HTERT RPE-1 (cell line): ENCODE results near the gene KCNAB2.

Experiments
- in situ Hi-C: fragments of 300-500 bp; cut with MboI; formaldehyde crosslinking; loops from 4 replicates; pipeline ENCODE4 v1.14.3; 2020; ENCODE audit warnings: low sequenced_read_pairs

The KCNAB2 gene

GRCh38 chr1:6106321-6106731 lies 60.6 kb downstream of the KCNAB2 start:
- in situ Hi-C loops = no loop called here

GRCh38 chr1:6106977-6107376 lies 61.3 kb downstream of the KCNAB2 start:
- in situ Hi-C loops = no loop called here

DNA sequence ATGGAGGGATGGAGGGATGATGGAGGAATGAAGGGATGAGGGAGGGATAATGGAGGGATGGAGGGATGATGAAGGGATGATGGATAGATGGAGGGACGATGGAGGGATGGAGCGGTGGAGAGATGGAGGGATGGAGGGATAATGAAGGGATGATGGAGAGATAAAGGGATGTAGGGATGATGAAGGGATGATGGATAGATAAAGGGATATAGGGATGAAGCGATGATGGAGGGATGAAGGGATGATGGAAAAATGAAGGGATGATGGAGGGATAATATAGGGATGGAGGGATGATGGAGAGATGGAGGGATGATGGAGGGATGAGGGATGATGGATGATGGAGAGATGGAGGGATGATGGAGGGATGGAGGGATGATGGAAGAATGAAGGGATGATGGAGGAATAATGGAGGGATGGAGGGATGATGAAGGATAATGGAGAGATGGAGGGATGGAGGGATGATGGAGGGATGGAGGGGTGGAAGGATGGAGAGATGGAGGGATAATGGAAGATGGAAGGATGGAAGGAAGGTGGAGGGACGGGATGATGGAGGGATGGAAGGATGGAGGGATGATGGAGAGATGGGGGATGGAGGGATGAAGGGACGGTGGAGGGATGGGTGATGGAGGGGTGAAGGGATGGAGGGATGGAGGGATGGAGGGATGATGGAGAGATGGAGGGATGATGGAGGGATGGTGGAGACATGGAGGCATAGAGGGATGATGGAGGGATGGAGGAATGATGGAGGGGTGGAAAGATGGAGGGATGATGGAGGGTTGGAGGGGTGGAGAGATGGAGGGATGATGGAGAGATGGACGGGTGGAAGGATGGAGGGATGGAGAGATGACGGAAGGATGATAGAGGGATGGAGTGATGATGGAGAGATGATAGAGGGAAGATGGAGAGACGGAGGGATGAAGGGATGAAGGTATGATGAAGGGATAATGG lies 62.0 kb downstream of the KCNAB2 start:
- in situ Hi-C loops = no loop called here

- in situ Hi-C loops = no loop called here
Observed at GRCh38 chr1:6108476-6108875, 62.8 kb downstream of the KCNAB2 start.

DNA sequence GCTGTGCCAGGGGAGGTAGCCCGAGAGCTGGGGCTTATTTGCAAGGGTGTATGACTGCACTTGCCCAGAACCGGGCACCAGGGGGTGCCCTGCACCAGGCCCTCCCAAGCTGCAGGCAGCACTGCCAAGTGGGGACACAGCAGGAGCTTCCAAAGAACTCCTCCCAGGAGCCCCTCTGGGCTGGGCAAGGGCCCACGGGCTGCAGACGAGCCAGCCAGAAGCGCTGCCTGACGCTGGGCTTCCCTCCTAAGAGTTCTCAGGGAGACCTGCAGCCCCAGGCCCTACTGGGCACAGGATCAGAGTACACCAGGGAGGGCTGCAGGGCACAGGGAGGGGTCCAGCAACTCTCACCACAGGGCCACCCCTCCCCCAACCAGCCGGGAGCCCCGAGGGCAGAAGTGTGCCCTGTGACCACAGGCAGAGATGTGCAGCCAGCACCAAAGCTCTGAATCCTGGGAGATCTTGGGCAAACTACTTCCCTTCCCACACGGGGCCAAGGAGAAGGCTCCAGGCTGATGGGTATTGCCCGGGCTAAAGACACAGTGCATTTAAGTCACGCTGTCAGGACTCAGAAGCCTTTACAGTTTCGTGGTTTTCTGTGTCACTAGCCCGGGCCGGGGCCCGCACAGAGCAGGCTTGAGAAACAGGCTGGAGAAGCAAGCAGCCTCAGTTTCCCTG lies 63.4 kb downstream of the KCNAB2 start:
- in situ Hi-C loops = no loop called here

DNA sequence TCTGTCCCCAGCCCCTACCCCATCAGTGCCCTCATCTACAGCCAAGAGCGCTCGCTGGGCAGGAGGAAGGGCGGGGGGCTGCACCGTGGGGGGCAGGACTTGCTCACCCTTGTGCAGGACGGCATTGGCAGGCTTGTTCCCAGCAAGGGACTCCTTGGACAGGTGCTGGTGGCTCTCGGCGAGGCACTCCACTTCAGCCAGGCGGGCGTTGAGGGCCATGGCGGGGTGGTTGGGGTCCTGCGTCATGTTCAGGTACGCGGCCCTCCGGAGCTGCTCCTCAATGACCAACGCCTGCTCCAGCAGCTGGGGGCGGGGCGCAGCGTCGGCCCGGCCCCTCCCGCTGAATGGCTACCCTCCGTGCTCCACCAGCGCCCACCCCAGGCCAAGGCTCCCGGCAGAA lies 64.0 kb downstream of the KCNAB2 start:
- in situ Hi-C loops = no loop called here

DNA sequence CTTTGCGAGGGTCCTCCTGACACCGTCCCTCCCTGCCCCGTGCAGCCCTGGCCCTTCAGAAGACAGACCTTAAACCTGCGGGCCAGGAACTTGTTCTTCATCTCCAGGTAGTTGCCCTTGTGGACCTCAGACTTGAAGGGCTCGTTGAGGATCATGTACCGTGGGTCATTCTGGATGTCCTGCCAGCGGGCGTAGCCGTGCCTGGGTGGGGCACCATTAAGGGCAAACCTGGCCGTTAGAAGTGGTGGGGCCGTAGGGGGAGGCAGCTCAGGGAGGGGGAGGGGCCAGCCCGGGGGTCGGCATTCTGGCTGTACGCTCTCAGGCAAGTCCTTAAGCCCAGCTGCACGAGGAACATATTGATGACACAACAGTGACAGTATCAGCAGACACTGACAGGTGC lies 64.6 kb downstream of the KCNAB2 start:
- in situ Hi-C loops = no loop called here

DNA sequence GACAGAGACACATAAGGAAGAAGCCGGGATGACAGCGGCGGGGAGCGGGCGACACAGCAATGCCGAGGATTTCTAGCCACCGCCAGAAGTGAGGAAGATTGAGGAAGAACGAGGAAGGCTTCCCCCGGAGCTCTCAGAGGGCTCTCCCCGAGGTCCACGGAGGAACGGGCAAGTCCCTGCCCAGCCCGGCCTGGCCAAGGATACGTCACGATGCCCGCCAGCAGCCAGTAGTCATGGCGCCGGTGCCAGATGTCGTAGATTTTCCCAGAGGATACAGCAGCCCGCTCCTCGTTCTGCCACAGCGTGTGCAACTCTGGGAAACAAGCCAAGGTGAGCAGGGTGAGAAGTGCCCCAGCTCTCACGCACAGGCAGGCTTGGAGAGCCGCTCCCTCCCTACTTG lies 65.9 kb downstream of the KCNAB2 start:
- in situ Hi-C loops = no loop called here

- in situ Hi-C loops = no loop called here
Observed at GRCh38 chr1:6111991-6112689, 66.5 kb downstream of the KCNAB2 start.

DNA sequence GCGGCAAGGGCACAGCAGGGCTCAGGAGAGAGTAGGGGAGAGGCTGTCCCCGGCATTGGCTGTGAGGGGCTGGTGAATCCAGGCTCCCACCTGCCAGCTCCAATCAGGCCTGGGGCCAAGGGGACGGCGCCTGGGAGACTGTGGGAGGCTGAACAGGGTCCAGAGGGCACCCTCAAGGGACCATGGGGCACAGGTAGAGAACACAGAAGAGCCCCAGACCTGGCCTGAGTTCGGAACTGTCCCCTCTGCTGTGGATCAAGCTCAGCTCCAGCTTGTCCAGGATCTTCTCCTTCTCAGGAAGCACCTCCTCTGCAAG lies 67.0 kb downstream of the KCNAB2 start:
- in situ Hi-C loops = no loop called here

GRCh38 chr1:6113116-6113515 lies 67.4 kb downstream of the KCNAB2 start:
- in situ Hi-C loops = no loop called here

- in situ Hi-C loops = no loop called here
Observed at GRCh38 chr1:6113745-6114144, 68.1 kb downstream of the KCNAB2 start.

GRCh38 chr1:6116137-6116536 lies 70.4 kb downstream of the KCNAB2 start:
- in situ Hi-C loops = no loop called here

DNA sequence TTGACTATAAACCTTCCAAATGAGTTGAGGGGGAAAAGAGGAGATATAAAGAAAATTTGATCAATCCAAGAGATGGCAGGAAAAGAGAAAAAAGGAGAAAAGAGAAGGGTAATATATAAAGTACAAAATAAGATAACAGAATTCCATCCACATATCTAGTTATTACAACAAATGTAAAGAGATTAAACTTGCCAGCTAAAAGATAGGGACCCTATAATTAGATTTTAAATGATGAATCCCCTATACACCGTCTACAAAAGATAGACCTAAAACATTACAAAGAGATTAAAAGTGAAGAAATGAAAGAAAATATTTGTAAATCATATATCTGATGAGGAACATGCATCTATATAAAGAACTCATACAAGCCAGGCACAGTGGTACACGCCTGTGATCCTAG lies 71.4 kb downstream of the KCNAB2 start:
- in situ Hi-C loops = no loop called here

DNA sequence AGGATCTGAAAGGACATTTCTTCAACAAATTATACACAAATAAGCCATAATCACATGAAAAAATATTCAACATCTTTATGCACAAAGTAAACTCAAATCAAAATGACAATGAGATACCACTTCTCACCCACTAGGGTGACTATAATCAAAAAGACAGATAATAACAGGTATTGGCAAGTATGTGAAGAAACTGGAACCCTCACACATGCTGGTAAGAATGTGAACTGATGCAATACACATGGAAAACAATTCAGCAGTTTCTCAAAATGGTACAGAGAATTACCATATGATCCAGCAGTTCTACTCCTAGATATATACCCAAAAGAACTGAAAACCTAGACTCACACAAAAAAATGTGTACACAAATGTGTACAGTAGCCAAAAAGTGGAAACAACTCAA lies 71.9 kb downstream of the KCNAB2 start:
- in situ Hi-C loops = no loop called here

DNA sequence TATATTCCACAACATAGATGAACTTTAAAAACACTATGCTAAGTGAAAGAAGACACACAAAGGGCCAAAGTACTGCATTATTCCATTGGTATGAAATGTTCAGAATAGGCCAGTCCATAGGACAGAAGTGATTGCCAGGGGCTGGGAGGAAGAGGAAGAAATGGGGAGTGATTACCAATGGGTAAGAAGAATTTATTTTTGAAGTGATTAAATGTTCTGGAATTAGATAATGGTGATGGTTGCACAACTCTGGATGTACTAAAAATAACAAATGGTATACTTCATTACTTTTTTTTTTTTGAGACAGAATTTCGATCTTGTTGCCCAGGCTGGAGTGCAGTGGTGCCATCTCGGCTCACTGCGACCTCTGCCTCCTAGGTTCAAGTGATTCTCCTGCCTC lies 72.7 kb downstream of the KCNAB2 start:
- in situ Hi-C loops = no loop called here

GRCh38 chr1:6121021-6121421 lies 75.3 kb downstream of the KCNAB2 start:
- in situ Hi-C loops = no loop called here

DNA sequence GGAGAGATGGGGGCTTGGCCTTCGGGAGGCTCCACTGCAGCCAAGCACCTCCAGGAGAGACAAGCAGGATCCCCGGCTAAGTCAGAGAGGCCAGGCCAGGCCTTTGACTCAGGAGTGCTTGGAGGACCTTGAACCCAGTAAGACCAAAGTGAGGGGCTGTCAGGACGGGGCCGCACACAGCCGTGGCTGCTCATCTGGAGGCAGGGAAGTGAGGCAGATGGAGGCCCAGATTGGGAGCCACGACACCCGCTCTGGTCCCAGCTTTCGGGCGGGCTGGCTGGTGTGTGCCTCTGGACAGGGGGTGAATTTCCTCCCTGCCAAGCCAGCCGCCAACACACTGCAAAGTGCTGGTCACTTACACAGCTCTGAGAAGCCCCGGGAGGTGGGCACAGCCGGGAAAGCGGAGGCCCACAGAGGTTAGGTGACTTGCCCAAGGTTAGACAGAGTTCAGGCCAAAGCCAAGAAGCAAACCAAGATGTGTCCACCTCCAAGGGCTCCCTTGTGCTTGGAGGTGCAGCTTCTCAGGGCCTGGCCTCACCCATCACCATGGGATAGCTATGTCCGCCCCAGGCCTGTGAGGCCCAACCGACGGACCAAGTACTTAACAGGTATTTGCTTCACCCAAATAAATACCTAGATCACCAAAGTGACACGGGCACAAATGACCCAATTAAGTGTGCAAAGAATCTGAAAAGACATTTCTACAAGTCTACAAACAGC lies 76.1 kb downstream of the KCNAB2 start:
- in situ Hi-C loops = no loop called here

- in situ Hi-C loops = no loop called here
Observed at GRCh38 chr1:6123083-6123482, 77.4 kb downstream of the KCNAB2 start.

DNA sequence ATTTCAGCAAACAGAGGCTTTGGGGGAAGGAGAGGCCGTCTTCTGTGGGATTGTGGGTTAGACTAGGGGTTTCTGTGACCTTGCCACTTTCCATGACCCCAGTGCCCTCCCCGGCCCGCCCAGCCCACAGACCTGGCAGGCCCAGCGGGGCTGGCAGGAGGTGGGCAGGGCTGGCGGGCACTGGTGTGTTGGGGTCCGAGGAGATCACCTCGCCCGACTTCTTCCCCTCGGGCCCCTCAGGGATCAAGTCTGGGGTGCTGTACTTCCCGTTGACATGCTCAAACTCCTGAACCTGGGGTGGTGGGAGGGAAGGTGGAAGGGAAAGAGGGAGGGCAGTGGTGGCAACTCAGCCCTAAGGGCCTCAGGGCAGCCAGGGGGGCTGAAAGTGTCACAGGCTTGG lies 78.1 kb downstream of the KCNAB2 start:
- in situ Hi-C loops = no loop called here

- in situ Hi-C loops = no loop called here
Observed at GRCh38 chr1:6124341-6124740, 78.7 kb downstream of the KCNAB2 start.
